GM12865 (cell line): Measurements from ENCODE around the gene ARMS2.

ENCODE experiments used
- DNase-seq: peaks from one replicate; pipeline ENCODE4 v3.0.0; 2010; ENCODE audit warnings: low read depth
- H3K4me3 ChIP-seq: 2 replicates; pipeline ENCODE4 v1.5.1; 2011; ENCODE audit warnings: mild to moderate bottlenecking, low read depth, low read length, control low read depth
- TF ChIP-seq, protein P1 (sequence below): IDR thresholded peaks from 2 replicates; pipeline ENCODE4 v1.5.1; 2011; ENCODE audit warnings: low read length, control low read depth, low read depth, inconsistent platforms; ENCODE audit not compliant: insufficient read depth; ENCODE audit errors: missing control alignments

The ARMS2 gene

GRCh38 chr10:122476333-122476695 lies 21.9 kb downstream of the ARMS2 start:
- no peak overlapping the region for H3K4me3 ChIP-seq
- TF ChIP-seq, protein P1, sequence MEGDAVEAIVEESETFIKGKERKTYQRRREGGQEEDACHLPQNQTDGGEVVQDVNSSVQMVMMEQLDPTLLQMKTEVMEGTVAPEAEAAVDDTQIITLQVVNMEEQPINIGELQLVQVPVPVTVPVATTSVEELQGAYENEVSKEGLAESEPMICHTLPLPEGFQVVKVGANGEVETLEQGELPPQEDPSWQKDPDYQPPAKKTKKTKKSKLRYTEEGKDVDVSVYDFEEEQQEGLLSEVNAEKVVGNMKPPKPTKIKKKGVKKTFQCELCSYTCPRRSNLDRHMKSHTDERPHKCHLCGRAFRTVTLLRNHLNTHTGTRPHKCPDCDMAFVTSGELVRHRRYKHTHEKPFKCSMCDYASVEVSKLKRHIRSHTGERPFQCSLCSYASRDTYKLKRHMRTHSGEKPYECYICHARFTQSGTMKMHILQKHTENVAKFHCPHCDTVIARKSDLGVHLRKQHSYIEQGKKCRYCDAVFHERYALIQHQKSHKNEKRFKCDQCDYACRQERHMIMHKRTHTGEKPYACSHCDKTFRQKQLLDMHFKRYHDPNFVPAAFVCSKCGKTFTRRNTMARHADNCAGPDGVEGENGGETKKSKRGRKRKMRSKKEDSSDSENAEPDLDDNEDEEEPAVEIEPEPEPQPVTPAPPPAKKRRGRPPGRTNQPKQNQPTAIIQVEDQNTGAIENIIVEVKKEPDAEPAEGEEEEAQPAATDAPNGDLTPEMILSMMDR: no peak
- no peak for DNase-seq

- DNase-seq: no peak
- no peak overlapping the region for H3K4me3 ChIP-seq
- TF ChIP-seq, protein P1: no peak
These were observed 23.0 kb downstream of the ARMS2 start for GRCh38 chr10:122477436-122477835.

GRCh38 chr10:122478971-122479370 lies 24.5 kb downstream of the ARMS2 start:
- TF ChIP-seq, protein P1: no peak
- no peak overlapping the region for H3K4me3 ChIP-seq
- DNase-seq: no peak

DNA sequence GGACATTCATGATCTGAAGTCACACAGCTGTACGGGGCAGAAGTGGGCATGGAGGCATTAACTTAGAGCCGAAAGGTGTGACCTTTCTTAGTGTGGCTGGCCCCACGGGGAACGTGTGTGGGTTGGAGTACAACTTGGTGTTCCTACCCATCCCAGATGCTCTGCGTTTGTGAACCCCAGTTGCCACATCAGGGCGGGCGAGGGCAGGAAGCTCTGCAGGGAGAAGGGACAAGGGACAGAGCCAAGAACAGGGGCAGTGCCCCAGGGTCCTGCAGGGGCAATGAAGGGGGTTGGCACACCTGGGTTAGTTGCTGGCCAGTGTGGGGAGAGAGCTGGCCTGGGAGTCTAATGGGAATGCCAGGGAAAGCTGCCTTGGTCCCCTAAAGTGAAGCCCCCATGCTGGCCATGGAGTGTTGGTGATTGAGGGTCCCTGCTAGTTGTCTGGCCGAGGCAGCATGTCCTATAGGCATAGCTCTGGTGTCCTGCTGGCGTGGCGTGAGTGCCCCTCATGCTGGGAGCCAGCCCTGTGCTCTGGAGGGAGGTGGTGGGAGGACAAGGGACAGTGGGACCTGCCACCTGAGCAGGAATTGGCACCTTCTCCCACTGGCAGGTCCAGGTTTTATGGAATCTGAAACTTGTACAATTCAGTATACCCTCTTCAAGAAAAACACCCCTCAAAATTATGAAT lies 25.8 kb downstream of the ARMS2 start:
- no peak for DNase-seq
- TF ChIP-seq, protein P1: no peak
- H3K4me3 ChIP-seq: no peak overlapping the region

DNA sequence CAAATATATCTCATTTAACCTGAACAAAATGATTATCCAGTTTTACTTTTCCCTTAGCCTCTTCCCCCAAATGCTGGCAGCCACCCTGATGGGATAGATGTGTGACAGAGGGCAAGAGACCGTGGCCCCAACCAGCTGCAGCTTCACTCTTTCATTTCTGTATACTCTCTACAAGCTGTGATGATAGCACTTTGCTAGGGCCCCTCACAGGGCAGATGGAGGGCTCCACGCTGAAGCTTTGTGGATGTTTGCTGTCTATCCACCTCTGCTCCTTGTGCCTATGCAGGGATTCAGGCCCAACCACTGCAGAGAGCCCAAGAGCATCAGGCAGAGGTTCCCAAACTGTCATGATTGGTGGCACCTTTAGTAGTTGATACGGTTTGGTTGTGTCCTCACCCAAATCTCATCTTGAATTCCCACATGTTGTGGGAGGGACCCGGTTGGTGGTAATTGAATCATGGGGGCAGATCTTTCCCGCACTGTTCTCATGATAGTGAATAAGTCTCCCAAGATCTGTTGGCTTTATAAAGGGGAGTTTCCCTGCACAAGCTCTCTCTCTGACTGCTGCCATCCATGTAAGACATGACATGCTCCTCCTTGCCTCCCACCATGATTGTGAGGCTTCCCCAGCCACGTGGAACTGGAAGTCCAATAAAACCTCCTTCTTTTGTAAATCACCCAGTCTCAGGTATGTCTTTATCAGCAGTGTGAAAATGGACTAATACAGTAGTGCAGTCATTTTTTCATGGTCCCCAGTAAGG lies 27.0 kb downstream of the ARMS2 start:
- TF ChIP-seq, protein P1: no peak
- no peak for DNase-seq
- no peak overlapping the region for H3K4me3 ChIP-seq

- TF ChIP-seq, protein P1: no peak
- no peak overlapping the region for H3K4me3 ChIP-seq
- no peak for DNase-seq
These were observed 30.0 kb downstream of the ARMS2 start for GRCh38 chr10:122484276-122485060.
